K562 (cell line): ENCODE results near the gene UBE2L6. TPM values are rescaled to one million over a fixed set of nuclear protein-coding genes. Genes with fewer than 3 reads are reported as not detected.

Source experiments
- ESRRA ChIP-seq: fragments of 450-650 bp; IDR thresholded peaks from 2 replicates; pipeline ENCODE4 v1.6.1; 2014; ENCODE audit warnings: low read depth, mild to moderate bottlenecking, moderate library complexity, borderline replicate concordance
- GTF2B ChIP-seq: IDR thresholded peaks from 2 replicates; pipeline ENCODE4 v1.6.1; 2011; ENCODE audit not compliant: insufficient read length; ENCODE audit errors: extremely low read depth
- HBP1 ChIP-seq: fragments of 450-650 bp; formaldehyde crosslinking; IDR thresholded peaks from 2 replicates; pipeline ENCODE4 v1.4.0; 2022; ENCODE audit warnings: missing genetic modification characterization
- JUND ChIP-seq, 2 experiments: IDR thresholded peaks; 2 replicates in 1 of 2; 3 replicates in 1 of 2; pipeline ENCODE4 v1.6.1; 2011; ENCODE audit warnings: borderline replicate concordance in 2 of 2, low read depth in 2 of 2, low read length in 2 of 2, improper control_type of control experiment in 1 of 2, missing biosample characterization in 1 of 2, missing genetic modification characterization in 1 of 2, missing genetic modification reagents in 1 of 2
- KLF6 ChIP-seq: fragments of 250-450 bp; sonication (Bioruptor Pico); IDR thresholded peaks from 2 replicates; pipeline ENCODE4 v1.4.0; 2020; ENCODE audit warnings: mild to moderate bottlenecking, moderate library complexity, borderline replicate concordance
- MNT ChIP-seq, 2 experiments: fragments of 450-650 bp; conservative IDR thresholded peaks; 2 replicates each; pipeline ENCODE4 v1.6.1; 2017; ENCODE audit warnings: mild to moderate bottlenecking in 2 of 2, moderate library complexity in 2 of 2
- NELFE ChIP-seq: IDR thresholded peaks from 2 replicates; pipeline ENCODE4 v1.6.1; 2011; ENCODE audit warnings: mild to moderate bottlenecking; ENCODE audit not compliant: insufficient read depth, insufficient read length
- NR2C2 ChIP-seq, 2 experiments: fragments of 200-800 bp in 1 of 2; sonication (Bioruptor generic) in 1 of 2; sonication (generic) in 1 of 2; formaldehyde crosslinking in 1 of 2; IDR thresholded peaks; 2 replicates each; pipeline versions ENCODE4 v1.6.1 to v1.8.0; 2016 to 2022; ENCODE audit warnings: mild to moderate bottlenecking in 1 of 2, missing compliant biosample characterization in 1 of 2, missing genetic modification characterization in 1 of 2, missing genetic modification reagents in 1 of 2
- SP1 ChIP-seq: sonication (generic); formaldehyde crosslinking; IDR thresholded peaks from 2 replicates; pipeline ENCODE4 v1.8.1; 2022; ENCODE audit warnings: mild to moderate bottlenecking, missing genetic modification reagents
- TCF7 ChIP-seq: sonication (generic); IDR thresholded peaks from 2 replicates; pipeline ENCODE4 v1.6.1; 2016; ENCODE audit warnings: antibody characterized with exemption, borderline replicate concordance
- TCF7L2 ChIP-seq: fragments of 150-350 bp; IDR thresholded peaks from 2 replicates; pipeline ENCODE4 v1.6.1; 2016; ENCODE audit warnings: low read depth, mild to moderate bottlenecking, low read length, moderate library complexity
- XRCC4 ChIP-seq: IDR thresholded peaks from one replicate; pipeline ENCODE4 v1.6.1; 2011; ENCODE audit not compliant: insufficient read depth, insufficient read length; ENCODE audit errors: extremely low read depth
- ZKSCAN1 ChIP-seq: fragments of 150-350 bp; IDR thresholded peaks from 2 replicates; pipeline ENCODE4 v1.6.1; 2016; ENCODE audit warnings: low read depth, low read length
- ZNF133 ChIP-seq: fragments of 250-450 bp; sonication (Bioruptor Pico); IDR thresholded peaks from 2 replicates; pipeline ENCODE4 v1.4.0; 2020; ENCODE audit warnings: mild to moderate bottlenecking
- polyA plus RNA-seq, 8 experiments: library from polyadenylated mRNA; depleted of rRNA in 4 of 8; stranded (reverse) in 5 of 8; unstranded in 3 of 8; fragments of >200 nt; fragmentation: Nextera tagmentation in 2 of 8; fragmentation: Illumina TruSeq in 1 of 8; extraction: Ambion mirVana in 2 of 8; extraction: Trizol in 1 of 8; gene quantifications; 2 replicates each; pipeline versions ENCODE4 v1.2.1 to v1.2.3, GENCODE V29; 2011 to 2014; ENCODE audit warnings: inconsistent platforms in 1 of 8, missing spikeins in 1 of 8
- total RNA-seq, 7 experiments: library from RNA; depleted of rRNA in 6 of 7; stranded (reverse); fragments of >200 nt in 6 of 7; fragmentation: Illumina TruSeq in 2 of 7; extraction: Trizol in 2 of 7; gene quantifications; 2 replicates each; pipeline versions ENCODE4 v1.2.1 to v1.2.3, GENCODE V29; 2011 to 2021; ENCODE audit warnings: low replicate concordance in 1 of 7
- TF ChIP-seq, protein P1 (sequence below): fragments of 450-650 bp; IDR thresholded peaks from 2 replicates; pipeline ENCODE4 v1.6.1; 2018; ENCODE audit not compliant: partially characterized antibody
- TF ChIP-seq, protein P2 (sequence below), 2 experiments: fragments of 200-800 bp in 1 of 2; sonication (Bioruptor generic) in 1 of 2; sonication (generic) in 1 of 2; formaldehyde crosslinking in 1 of 2; IDR thresholded peaks in 1 of 2; conservative IDR thresholded peaks in 1 of 2; 2 replicates each; pipeline versions ENCODE4 v1.5.0 to v1.6.1; 2016 to 2020; ENCODE audit warnings: missing compliant biosample characterization in 1 of 2, missing genetic modification characterization in 1 of 2, missing genetic modification reagents in 1 of 2

Gene UBE2L6
- total and polyA plus RNA-seq, 9 of the 15 experiments (the other 6 are each of a cell fraction or from before 2014, with no cell fraction given) = 5.9 to 24.9 (median 9.7) TPM

DNA sequence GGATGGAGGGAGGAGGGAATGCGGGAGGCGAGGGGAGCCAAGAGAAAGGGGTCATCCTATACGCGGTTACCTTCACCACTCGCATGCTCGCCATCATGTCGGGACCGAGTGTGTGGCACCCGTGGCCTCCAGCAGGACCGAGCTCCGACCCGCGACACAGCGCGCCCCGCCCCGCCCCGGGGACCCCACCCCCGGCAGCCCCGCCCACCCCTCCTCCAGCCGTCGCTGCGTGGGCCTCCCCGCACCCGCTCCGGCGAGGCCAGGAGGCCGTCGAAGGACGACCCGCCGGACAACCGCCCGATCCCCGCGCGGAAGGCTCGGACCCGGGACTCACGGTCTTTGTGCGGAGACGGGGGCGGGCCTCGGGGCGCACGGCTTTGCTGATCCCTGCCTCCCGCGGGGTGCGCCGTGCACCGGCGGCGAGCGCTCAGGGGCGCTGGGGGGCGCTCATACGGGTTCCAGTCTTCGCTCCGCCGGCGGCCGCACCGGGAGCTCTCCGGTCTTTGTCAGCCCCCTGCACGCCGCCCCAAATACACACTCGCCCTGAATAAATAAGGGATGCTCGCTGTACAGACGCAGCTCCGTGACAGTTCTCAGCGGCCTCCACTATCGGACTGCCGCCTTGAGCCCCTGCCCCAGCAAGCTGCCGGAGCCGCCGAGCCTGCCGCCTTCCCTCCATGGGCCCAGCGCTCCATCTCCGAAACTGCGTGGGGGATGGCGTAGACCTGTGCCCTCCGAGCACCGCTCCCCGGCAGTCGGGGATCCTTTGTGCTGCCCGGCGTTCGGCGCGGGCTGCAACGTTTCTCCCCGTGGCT lies at the start of gene UBE2L6 (continued):
- TF ChIP-seq, protein P1, sequence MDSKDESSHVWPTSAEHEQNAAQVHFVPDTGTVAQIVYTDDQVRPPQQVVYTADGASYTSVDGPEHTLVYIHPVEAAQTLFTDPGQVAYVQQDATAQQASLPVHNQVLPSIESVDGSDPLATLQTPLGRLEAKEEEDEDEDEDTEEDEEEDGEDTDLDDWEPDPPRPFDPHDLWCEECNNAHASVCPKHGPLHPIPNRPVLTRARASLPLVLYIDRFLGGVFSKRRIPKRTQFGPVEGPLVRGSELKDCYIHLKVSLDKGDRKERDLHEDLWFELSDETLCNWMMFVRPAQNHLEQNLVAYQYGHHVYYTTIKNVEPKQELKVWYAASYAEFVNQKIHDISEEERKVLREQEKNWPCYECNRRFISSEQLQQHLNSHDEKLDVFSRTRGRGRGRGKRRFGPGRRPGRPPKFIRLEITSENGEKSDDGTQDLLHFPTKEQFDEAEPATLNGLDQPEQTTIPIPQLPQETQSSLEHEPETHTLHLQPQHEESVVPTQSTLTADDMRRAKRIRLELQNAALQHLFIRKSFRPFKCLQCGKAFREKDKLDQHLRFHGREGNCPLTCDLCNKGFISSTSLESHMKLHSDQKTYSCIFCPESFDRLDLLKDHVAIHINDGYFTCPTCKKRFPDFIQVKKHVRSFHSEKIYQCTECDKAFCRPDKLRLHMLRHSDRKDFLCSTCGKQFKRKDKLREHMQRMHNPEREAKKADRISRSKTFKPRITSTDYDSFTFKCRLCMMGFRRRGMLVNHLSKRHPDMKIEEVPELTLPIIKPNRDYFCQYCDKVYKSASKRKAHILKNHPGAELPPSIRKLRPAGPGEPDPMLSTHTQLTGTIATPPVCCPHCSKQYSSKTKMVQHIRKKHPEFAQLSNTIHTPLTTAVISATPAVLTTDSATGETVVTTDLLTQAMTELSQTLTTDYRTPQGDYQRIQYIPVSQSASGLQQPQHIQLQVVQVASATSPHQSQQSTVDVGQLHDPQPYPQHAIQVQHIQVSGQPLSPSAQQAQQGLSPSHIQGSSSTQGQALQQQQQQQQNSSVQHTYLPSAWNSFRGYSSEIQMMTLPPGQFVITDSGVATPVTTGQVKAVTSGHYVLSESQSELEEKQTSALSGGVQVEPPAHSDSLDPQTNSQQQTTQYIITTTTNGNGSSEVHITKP = no peak
- TF ChIP-seq TCF7L2 (no peak), TCF7 (no peak), MNT (conservative IDR thresholded peaks at IDR 0.05) (peak in 1 of 2 experiments; percentile 66; a peak in 3 of 4 replicates), GTF2B (no peak), HBP1 (no peak), XRCC4 (no peak), NR2C2 (CRISPR knock-in tag; IDR thresholded peaks at IDR 0.05) (no peak), NR2C2 (tag; IDR thresholded peaks at IDR 0.05) (no peak), JUND (IDR thresholded peaks at IDR 0.05; ENCODE audit: borderline replicate concordance, low read depth, low read length) (no peak), JUND (tag; IDR thresholded peaks at IDR 0.05; ENCODE audit: borderline replicate concordance, low read depth, low read length) (no peak), ESRRA (peak; percentile 50), ZKSCAN1 (no peak; the same call in 1 of the 2 replicates), SP1 (CRISPR knock-in tag) (peak; percentile 83), KLF6 (no peak), ZNF133 (CRISPR knock-in tag) (no peak), NELFE (no peak)
- TF ChIP-seq, protein P2, sequence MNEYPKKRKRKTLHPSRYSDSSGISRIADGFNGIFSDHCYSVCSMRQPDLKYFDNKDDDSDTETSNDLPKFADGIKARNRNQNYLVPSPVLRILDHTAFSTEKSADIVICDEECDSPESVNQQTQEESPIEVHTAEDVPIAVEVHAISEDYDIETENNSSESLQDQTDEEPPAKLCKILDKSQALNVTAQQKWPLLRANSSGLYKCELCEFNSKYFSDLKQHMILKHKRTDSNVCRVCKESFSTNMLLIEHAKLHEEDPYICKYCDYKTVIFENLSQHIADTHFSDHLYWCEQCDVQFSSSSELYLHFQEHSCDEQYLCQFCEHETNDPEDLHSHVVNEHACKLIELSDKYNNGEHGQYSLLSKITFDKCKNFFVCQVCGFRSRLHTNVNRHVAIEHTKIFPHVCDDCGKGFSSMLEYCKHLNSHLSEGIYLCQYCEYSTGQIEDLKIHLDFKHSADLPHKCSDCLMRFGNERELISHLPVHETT (CRISPR knock-in tag; conservative IDR thresholded peaks at IDR 0.05 in 1 of 2, IDR thresholded peaks at IDR 0.05 in 1 of 2) = peak in 1 of 2 experiments; percentile 51; a peak in 1 of 4 replicates
